ENCODE data around the gene PTP4A1. TPM values are rescaled to one million over a fixed set of nuclear protein-coding genes. Genes with fewer than 3 reads are reported as not detected.
"Not testable (repeated sequence)": the region's sequence is repeated elsewhere in the genome, so short reads cannot be mapped to it uniquely, and the experiment has no call there.

The PTP4A1 gene
- total RNA-seq, 2 experiments from 2014 or later: 63.6 to 70.2 TPM

DNA sequence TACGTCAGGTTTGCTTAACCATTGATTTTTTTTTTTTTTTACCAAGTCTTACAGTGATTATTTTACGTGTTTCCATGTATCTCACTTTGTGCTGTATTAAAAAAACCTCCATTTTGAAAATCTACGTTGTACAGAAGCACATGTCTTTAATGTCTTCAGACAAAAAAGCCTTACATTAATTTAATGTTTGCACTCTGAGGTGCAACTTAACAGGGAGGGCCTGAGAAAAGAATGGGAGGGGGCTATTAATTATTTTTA is 8.4 kb downstream of the PTP4A1 start:
- CTCF ChIA-PET: no interaction called here
- Mint-ChIP-seq H3K4me3 (no peak overlapping the region), H3K27ac (no peak overlapping the region), H3K36me3 (peaks cover 48% of the 10 kb centered on the region), H3K27me3 (no peaks in the 10 kb centered on the region), H3K4me1 (peaks cover 12% of the 10 kb centered on the region), H3K9me3 (ENCODE audit: low read depth) (no peaks in the 10 kb centered on the region)
- no peak for ATAC-seq
- DNase-seq: no peak

DNA sequence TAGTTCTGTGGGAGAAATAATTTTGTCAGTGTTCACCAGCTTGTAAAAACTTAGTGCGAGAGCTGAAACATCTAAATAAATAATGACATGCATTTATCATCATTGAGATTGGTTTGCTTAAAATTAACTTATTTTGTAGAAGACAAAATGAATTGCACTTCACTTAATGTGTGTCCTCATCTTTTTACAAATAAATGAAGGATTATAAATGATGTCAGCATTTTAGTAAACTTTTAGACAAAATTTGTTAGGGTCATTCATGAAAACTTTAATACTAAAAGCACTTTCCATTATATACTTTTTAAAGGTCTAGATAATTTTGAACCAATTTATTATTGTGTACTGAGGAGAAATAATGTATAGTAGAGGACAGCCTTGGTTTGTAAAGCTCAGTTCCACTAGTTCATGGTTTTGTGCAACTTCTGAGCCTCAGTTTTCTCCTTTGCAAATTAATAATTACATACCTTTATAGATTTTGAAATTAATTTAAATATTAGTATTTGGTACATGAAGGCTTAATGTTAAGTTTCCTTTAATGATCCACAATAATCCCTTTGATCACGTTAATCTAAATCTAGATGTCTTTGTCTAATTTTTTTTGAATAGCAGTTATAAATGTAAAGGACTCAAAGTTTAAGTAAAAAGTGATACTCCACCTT is 9.2 kb downstream of the PTP4A1 start:
- Mint-ChIP-seq H3K36me3 (peaks cover 43% of the 10 kb centered on the region), H3K9me3 (ENCODE audit: low read depth) (no peaks in the 10 kb centered on the region), H3K4me3 (no peak overlapping the region), H3K4me1 (peaks cover 7% of the 10 kb centered on the region), H3K27me3 (no peaks in the 10 kb centered on the region), H3K27ac (no peak overlapping the region)
- DNase-seq (no peak), ATAC-seq (no peak)
- CTCF ChIA-PET: no interaction called here

DNA sequence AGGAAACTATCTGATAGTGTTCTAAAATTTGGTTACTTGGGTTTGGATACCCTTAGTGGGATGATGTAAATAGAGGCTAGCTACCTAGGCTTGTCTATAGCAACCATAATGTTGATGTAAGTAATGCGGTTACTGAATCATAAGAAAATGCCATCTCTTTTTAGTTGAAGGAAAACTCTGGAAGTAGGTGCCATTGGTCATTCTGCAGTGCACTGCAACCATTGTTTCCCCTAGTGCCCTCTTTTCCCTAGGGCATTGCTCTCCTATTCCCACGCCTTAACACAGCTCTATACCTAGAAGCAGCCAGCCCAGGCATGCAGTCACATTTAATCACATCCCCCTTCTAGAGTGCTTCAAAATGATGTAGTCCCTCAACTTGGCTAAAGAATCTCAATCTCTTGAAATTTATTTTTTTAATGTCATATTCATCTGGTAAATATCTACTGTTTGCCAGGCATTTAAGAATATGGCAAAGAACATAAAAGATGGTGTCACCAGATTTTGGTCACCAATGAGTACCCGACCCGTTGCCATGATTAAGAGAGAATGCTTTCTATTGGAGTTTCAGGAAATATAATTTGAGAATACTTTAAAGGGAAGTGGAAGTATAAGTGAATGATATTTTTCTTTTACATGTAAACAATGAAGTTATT is 10.4 kb downstream of the PTP4A1 start:
- Mint-ChIP-seq H3K27me3 (no peaks in the 10 kb centered on the region), H3K4me3 (no peak overlapping the region), H3K27ac (no peak overlapping the region), H3K36me3 (peaks cover 35% of the 10 kb centered on the region), H3K9me3 (ENCODE audit: low read depth) (no peaks in the 10 kb centered on the region), H3K4me1 (no peaks in the 10 kb centered on the region)
- no peak for DNase-seq
- no peak for ATAC-seq
- CTCF ChIA-PET: no interaction called here

DNA sequence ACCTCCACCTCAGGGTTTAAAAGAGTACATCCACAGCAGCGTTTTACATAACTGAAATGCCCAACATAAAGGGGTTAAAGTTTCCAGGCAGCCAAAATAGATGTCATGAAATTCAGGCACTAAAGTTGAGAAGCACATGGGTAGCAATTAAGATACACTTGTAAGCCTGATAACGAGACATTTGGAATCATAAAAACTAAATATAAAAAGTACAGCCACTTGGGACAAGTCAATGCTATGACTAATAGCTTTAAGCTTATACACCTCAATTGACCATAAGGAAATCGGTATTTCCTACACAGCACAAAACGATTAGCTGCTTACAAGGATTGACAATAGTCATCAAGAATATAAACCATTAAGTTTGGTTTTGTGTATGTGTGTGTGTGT is 11.8 kb downstream of the PTP4A1 start:
- Mint-ChIP-seq H3K4me3 (no peak overlapping the region), H3K4me1 (no peaks in the 10 kb centered on the region), H3K9me3 (ENCODE audit: low read depth) (no peaks in the 10 kb centered on the region), H3K27me3 (no peaks in the 10 kb centered on the region), H3K36me3 (peaks cover 32% of the 10 kb centered on the region), H3K27ac (no peak overlapping the region)
- ATAC-seq: no peak
- CTCF ChIA-PET: interaction anchor here (0.8 kb wide), 1 partner anchor 231 kb away, joined by 4 read pairs; no protein-coding TSS in a partner anchor
- no peak for DNase-seq

DNA sequence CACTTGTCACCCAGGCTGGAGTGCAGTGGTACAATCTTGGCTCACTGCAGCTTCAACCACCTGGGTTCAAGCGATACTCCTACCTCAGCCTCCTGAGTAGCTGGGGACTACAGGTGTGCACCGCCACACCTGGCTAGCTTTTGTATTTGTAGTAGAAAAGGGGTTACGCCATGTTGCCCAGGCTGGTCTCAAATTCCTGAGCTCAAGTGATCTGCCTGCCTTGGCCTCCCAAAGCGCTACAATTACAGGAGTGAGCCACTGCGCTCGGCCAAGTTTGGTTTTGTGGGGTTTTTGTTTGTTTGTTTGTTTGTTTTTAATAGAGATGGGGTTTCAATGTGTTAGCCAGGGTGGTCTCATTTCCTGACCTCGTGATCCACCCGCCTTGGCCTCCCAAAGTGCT is 12.3 kb downstream of the PTP4A1 start:
- Mint-ChIP-seq H3K9me3 (ENCODE audit: low read depth) (no peaks in the 10 kb centered on the region), H3K4me1 (no peaks in the 10 kb centered on the region), H3K27me3 (no peaks in the 10 kb centered on the region), H3K4me3 (no peak overlapping the region), H3K36me3 (peaks cover 30% of the 10 kb centered on the region), H3K27ac (no peak overlapping the region)
- CTCF ChIA-PET: interaction anchor here (0.8 kb wide), 1 partner anchor 231 kb away, joined by 4 read pairs; no protein-coding TSS in a partner anchor
- ATAC-seq (no peak), DNase-seq (no peak)

DNA sequence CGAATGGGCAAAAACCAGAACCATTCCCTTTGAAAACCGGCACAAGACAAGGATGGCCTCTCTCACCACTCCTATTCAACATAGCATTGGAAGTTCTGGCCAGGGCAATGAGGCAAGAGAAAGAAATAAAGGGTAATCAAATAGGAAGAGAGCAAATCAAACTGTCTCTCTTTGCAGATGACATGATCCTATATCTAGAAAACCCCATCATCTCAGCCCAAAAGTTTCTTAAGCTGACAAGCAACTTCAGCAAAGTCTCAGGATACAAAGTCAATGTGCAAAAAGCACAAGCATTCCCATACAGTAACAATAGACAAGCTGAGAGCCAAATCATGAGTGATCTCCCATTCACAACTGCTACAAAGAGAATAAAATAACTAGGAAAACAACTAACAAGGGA is 13.4 kb downstream of the PTP4A1 start:
- not testable (repeated sequence) for H3K9me3 Mint-ChIP-seq (ENCODE audit: low read depth); H3K4me3 Mint-ChIP-seq; H3K4me1 Mint-ChIP-seq; H3K27ac Mint-ChIP-seq; DNase-seq; H3K27me3 Mint-ChIP-seq; ATAC-seq
- CTCF ChIA-PET: interaction anchor here (2.1 kb wide), 1 partner anchor 12 kb away, joined by 7 read pairs; no protein-coding TSS in a partner anchor
- peaks cover 19% of the 10 kb centered on the region for H3K36me3 Mint-ChIP-seq

DNA sequence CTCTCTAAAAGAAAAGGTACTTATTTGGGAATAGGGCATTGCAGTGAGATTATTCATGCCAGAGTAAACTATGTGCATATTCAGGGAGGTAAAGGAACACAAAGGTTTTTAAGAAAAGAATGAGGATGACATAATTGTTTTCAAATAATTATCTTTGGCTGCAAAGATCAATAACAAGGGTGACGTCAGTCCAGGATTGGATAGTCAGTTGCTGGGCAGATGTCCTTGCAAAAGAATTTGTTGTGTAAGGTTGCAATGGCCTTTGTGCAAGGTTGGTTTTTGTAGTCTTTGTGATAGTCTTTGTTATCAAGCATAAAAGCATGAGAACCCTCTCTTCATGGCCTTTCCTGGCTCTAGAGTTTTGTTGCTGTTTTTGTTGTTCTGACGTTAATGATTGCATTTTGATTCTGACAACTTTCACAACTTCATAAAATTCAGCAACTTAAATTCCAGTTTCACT is 17.7 kb downstream of the PTP4A1 start:
- H3K4me1 Mint-ChIP-seq: peaks cover 3% of the 10 kb centered on the region
- no peak for DNase-seq
- H3K9me3 Mint-ChIP-seq (ENCODE audit: low read depth): no peaks in the 10 kb centered on the region
- H3K36me3 Mint-ChIP-seq: no peaks in the 10 kb centered on the region
- H3K27me3 Mint-ChIP-seq: peaks cover 5% of the 10 kb centered on the region
- no peak for ATAC-seq
- CTCF ChIA-PET: no interaction called here
- no peak overlapping the region for H3K27ac Mint-ChIP-seq
- no peak overlapping the region for H3K4me3 Mint-ChIP-seq

DNA sequence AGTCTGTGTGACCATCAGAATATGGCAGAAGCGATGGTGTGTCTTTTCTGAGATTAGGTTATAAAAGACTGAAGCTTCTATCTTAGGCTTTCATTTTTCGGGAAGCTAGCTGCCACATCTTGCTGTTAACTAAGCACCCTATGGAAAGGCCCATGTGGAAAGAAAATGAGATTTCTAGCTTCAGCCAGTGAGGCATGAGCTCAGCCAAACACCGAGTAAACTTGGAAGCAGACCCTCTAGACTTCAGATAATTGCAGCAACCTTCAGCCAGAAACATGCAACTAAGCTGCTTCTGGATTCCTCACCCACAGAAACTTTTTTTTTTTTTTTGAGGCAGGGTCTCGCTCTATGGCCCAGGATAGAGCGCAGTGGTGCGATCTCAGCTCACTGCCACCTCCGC is 20.6 kb downstream of the PTP4A1 start:
- Mint-ChIP-seq H3K27me3 (peaks cover 5% of the 10 kb centered on the region), H3K4me3 (no peak overlapping the region), H3K36me3 (no peaks in the 10 kb centered on the region), H3K27ac (no peak overlapping the region), H3K4me1 (peaks cover 8% of the 10 kb centered on the region), H3K9me3 (ENCODE audit: low read depth) (no peaks in the 10 kb centered on the region)
- CTCF ChIA-PET: interaction anchor here (0.7 to 1.7 kb wide), 3 partner anchors 19 to 172 kb away, joined by 3 to 4 read pairs (median 3); no protein-coding TSS in a partner anchor
- ATAC-seq: no peak
- no peak for DNase-seq

DNA sequence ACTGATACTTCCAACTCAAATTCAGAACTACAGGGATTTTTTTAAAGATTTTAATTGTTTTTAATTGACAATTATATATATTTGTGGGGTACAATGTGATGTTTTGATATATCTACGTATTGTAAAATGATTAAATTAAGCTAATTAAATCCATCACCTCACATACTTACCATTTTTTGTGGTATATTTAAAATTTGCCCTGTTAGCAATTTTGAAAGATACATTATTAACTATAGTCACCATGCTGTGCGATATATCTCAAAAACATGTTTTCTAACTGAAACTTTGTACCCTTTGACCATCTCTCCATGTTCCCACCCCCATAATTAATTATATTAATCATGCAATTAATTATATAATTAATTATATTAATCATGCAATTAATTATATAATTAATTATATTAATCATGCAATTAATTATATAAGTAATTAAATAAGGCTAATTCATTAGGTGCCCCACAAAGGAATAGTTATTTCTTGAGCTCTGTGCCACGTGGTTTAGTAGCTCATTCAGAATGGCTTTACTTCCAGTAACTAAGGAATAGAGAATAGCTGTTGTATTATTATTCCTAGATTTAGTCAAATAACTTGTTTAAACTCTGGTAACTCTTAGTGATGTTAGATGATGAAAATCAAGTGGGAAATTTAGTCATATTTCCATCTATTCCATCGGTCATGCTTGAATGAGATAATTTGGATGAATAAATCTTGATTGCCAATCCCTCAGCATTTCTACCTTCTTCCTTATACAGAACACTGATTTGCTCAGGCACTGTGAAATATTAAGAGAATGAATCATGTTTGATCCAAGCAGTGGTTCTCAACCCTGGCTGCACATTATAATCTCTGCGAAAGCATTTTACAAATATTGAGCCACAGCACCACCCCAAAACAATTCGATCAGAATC is 25.1 kb downstream of the PTP4A1 start:
- Mint-ChIP-seq H3K9me3 (ENCODE audit: low read depth) (no peaks in the 10 kb centered on the region), H3K27ac (no peak overlapping the region), H3K4me3 (peak overlapping the region; percentile 73), H3K36me3 (peaks cover 2% of the 10 kb centered on the region), H3K27me3 (peaks cover 5% of the 10 kb centered on the region), H3K4me1 (peaks cover 21% of the 10 kb centered on the region)
- no peak for DNase-seq
- CTCF ChIA-PET: interaction anchor here (1.2 to 6.1 kb wide), 19 partner anchors 10 to 245 kb away, joined by 3 to 67 read pairs (median 6); partner anchors contain the start of gene PHF3
- no peak for ATAC-seq

DNA sequence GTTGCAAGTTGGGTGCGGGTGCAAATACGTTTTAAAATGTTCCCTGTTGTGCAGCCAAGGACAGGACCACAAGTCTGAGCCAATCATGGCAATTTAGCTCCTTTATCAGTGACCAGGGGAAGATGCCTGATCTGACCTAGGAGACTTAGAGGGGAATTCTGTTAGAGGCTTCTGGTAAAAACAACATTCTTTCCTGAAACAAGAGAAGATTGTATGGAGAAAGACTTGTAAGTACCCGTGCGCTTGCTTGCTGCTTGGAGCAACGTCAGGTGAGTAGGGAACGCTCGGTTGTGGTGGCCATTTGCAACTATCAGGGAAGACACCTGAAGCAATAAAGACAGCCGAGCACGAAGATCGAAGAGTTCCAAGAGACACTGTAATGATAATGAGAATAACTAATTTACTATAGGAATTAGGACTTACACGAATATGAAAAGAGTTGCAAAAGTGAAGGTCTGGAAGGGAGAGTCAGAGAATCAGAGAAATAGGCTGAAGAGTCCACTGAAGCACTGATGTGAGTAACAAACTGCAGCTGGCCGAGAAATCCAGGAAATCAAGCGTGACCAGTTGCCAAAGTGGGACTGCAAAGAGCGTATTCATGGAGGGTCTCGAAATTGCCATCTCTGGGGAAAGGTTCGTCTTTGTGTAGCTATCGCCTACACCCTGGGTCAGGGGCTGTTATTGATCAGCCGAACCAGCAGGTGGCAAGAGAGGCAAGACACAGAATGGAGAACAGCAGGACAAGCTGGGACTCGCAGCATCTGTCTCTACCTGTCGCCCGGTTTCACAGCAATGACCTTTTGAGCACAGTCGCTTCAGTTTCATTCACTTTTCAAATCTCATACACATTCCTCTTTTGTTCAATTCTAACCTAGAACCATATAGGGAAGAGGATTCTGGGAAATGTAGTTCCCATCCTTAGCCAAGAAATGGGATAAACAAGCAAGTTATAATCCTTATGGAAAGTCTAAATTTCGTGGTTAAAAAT is 26.1 kb downstream of the PTP4A1 start:
- CTCF ChIA-PET: interaction anchor here (0.6 to 6.1 kb wide), 39 partner anchors 9 to 246 kb away, joined by 3 to 67 read pairs (median 4); partner anchors contain the start of gene PHF3
- Mint-ChIP-seq H3K36me3 (peaks cover 2% of the 10 kb centered on the region), H3K27me3 (peaks cover 3% of the 10 kb centered on the region), H3K27ac (peak overlapping the region; percentile 55), H3K4me3 (peak overlapping the region; percentile 73), H3K4me1 (peaks cover 21% of the 10 kb centered on the region), H3K9me3 (ENCODE audit: low read depth) (no peaks in the 10 kb centered on the region)
- DNase-seq (peak; percentile 84), ATAC-seq (peak; percentile 100)

DNA sequence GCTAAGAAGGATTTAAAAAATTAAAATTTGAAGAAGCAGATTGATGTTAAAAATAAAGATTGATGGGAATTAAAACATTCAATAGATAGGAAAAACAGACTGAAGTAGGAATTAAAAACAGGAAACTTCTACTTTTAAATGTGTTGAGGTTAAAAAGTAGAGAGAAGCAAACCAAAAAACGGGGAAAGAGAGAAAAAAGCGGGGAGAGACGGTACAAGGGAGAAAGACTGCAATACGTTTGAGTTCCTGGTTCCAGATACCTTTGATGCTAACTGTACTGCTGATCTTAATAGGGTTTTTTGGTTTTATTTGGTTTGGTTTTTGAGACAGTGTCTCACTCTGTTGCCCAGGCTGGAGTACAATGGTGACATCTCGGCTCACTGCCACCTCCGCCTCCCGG is 27.0 kb downstream of the PTP4A1 start:
- H3K4me1 Mint-ChIP-seq: peaks cover 21% of the 10 kb centered on the region
- DNase-seq: no peak
- no peak overlapping the region for H3K4me3 Mint-ChIP-seq

DNA sequence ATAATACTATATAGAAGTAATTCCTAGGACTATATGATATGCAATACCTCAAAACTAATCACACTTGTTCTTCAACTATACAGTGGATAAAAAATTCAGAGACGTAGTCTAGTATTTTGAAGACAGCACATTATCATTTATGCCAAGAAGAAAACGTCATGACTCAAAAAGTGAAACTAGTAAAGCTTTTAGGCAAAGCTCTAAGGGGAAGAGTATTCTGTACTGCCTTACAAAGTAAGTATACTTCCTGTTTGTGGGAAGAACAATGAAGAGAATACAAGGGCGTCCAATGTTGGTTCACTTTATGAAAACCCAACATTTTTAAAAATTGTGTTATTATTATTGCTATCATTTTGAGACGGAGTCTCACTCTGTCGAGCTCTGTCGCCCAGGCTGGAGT is 27.9 kb downstream of the PTP4A1 start:
- DNase-seq (no peak), ATAC-seq (no peak)
- Mint-ChIP-seq H3K27ac (no peak overlapping the region), H3K4me3 (no peak overlapping the region), H3K4me1 (peaks cover 18% of the 10 kb centered on the region), H3K36me3 (peaks cover 2% of the 10 kb centered on the region), H3K27me3 (no peaks in the 10 kb centered on the region), H3K9me3 (ENCODE audit: low read depth) (no peaks in the 10 kb centered on the region)
- CTCF ChIA-PET: interaction anchor here (1.7 to 6.1 kb wide), 4 partner anchors 26 to 248 kb away, joined by 4 to 67 read pairs (median 24); no protein-coding TSS in a partner anchor

More for the DNA sequence above, 27.0 kb downstream of the PTP4A1 start:
- CTCF ChIA-PET: interaction anchor here (0.8 to 6.1 kb wide), 23 partner anchors 8 to 247 kb away, joined by 3 to 67 read pairs (median 5); partner anchors contain the start of gene PHF3
- no peak for ATAC-seq
- Mint-ChIP-seq H3K27me3 (peaks cover 3% of the 10 kb centered on the region), H3K9me3 (ENCODE audit: low read depth) (no peaks in the 10 kb centered on the region), H3K27ac (no peak overlapping the region), H3K36me3 (peaks cover 2% of the 10 kb centered on the region)

Data from activated CD8-positive, alpha-beta memory T cell treated with anti-CD3 and anti-CD28 coated beads, Interleukin-2, amount 10 ng/mL, durations not matched to agents 7 days and 5 days (primary cell).